MM.1S (cell line): ENCODE results near the gene MZT1.

ENCODE experiments used
- CTCF ChIP-seq: fragments of 300-600 bp; sonication (generic); IDR thresholded peaks from 2 replicates; pipeline ENCODE4 v1.5.1; 2016; ENCODE audit warnings: antibody characterized with exemption, low read length, mixed read lengths
- EZH2 ChIP-seq: fragments of 300-600 bp; sonication (generic); optimal IDR thresholded peaks from 2 replicates; pipeline ENCODE3; 2017; ENCODE audit warnings: low read depth, mild to moderate bottlenecking, antibody characterized with exemption, low read length, mixed read lengths
- EZH2phosphoT487 ChIP-seq: fragments of 300-600 bp; sonication (generic); IDR thresholded peaks from 2 replicates; pipeline ENCODE4 v1.6.1; 2018; ENCODE audit warnings: antibody characterized with exemption, low read length

GRCh38 chr13:72728290-72728605 is 819 bp upstream of the MZT1 start:
- TF ChIP-seq EZH2 (no peak), CTCF (no peak), EZH2phosphoT487 (no peak)
